GM12878 (cell line): ENCODE results near the gene CHCHD3. TPM values are rescaled to one million over a fixed set of nuclear protein-coding genes. Genes with fewer than 3 reads are reported as not detected.

ENCODE experiments used
- ATAC-seq: fragments of 200-7000 bp; cut with Tn5 transposase; 3 replicates; pipeline ENCODE4 v1.9.1; 2020; ENCODE audit warnings: mild to moderate bottlenecking, moderate library complexity
- BruUV-seq: library from RNA; stranded (reverse); fragments of 400-500 nt; replicated peaks from 2 replicates; lab custom pipeline; 2021; lab: Mats Ljungman, UMichigan
- CTCF ChIA-PET: fragments of 300-600 bp; sonication (Branson Sonifier 250); formaldehyde crosslinking; extraction: SDS; loops from one replicate; lab custom pipeline; 2021; ENCODE audit warnings: inconsistent platforms; lab: Yijun Ruan, JAX
- POLR2A ChIA-PET: fragments of 350-600 bp; formaldehyde crosslinking; extraction: SDS; loops from one replicate; lab custom pipeline; 2021; ENCODE audit warnings: inconsistent platforms; lab: Charles Lee
- RAD21 ChIA-PET: fragments of 300-600 bp; sonication (Branson Sonifier 250); formaldehyde crosslinking; loops from one replicate; lab custom pipeline; 2023; ENCODE audit warnings: antibody characterized with exemption; ENCODE audit not compliant: unreplicated experiment; lab: Charles Lee
- SMC1A ChIA-PET: fragments of 300-600 bp; sonication (Branson Sonifier 250); formaldehyde crosslinking; loops from one replicate; lab custom pipeline; 2023; ENCODE audit not compliant: unreplicated experiment, uncharacterized antibody; lab: Charles Lee
- DNase-seq: peaks from one replicate; pipeline ENCODE4 v3.0.0-alpha.2; 2011; ENCODE audit warnings: low read depth, low spot score
- FAIRE-seq: peaks from 3 replicates; lab custom pipeline; 2011; peaks lifted over from hg19 to GRCh38; lab: Jason Lieb, UNC
- H2AFZ ChIP-seq: 2 replicates; pipeline ENCODE4 v1.6.0; 2011; ENCODE audit warnings: low read depth, low read length, control low read depth; ENCODE audit not compliant: control insufficient read depth
- H3K27ac ChIP-seq: 2 replicates; pipeline ENCODE4 v1.5.1; 2011; ENCODE audit warnings: control low read depth; ENCODE audit not compliant: control insufficient read depth, insufficient read depth
- H3K27me3 ChIP-seq, 2 experiments: replicated peaks in 1 of 2; 2 replicates each; pipeline versions ENCODE4 v1.6.0 to v1.6.1; 2011; ENCODE audit warnings: low read length in 1 of 2; ENCODE audit not compliant: control insufficient read depth in 2 of 2, insufficient read depth in 2 of 2
- H3K36me3 ChIP-seq, 2 experiments: 2 replicates each; pipeline ENCODE4 v1.5.1; 2011; ENCODE audit warnings: low read length in 1 of 2; ENCODE audit not compliant: control insufficient read depth in 2 of 2, insufficient read depth in 2 of 2
- H3K4me1 ChIP-seq: 2 replicates; pipeline ENCODE4 v1.6.1; 2011; ENCODE audit warnings: mild to moderate bottlenecking, low read length, moderate library complexity, mixed read lengths; ENCODE audit not compliant: control insufficient read depth, insufficient read depth
- H3K4me2 ChIP-seq: 2 replicates; pipeline ENCODE4 v1.6.0; 2011; ENCODE audit warnings: control low read depth; ENCODE audit not compliant: control insufficient read depth, insufficient read depth
- H3K4me3 ChIP-seq: fragments of 200-600 bp; sonication (generic); 2 replicates; pipeline ENCODE4 v1.5.1; 2016
- H3K79me2 ChIP-seq: 2 replicates; pipeline ENCODE4 v1.6.0; 2011; ENCODE audit warnings: low read length; ENCODE audit not compliant: control insufficient read depth, insufficient read depth
- H3K9ac ChIP-seq: 2 replicates; pipeline ENCODE4 v1.8.0; 2011; ENCODE audit warnings: low read length, control low read depth, mixed read lengths; ENCODE audit not compliant: control insufficient read depth, insufficient read depth
- H3K9me3 ChIP-seq: replicated peaks from 3 replicates; pipeline ENCODE4 v1.5.1; 2011; ENCODE audit warnings: mild to moderate bottlenecking, low read length; ENCODE audit not compliant: control insufficient read depth, insufficient read depth
- H4K20me1 ChIP-seq: 2 replicates; pipeline ENCODE4 v1.6.0; 2011; ENCODE audit not compliant: control insufficient read depth, insufficient read depth
- BHLHE40 ChIP-seq, 2 experiments: fragments of 450-650 bp in 1 of 2; IDR thresholded peaks; 2 replicates each; pipeline ENCODE4 v1.6.1; 2011 to 2017; ENCODE audit warnings: low read depth in 2 of 2, borderline replicate concordance in 1 of 2, improper control_type of control experiment in 1 of 2, low read length in 1 of 2, mild to moderate bottlenecking in 1 of 2
- BMI1 ChIP-seq: fragments of 450-650 bp; IDR thresholded peaks from 2 replicates; pipeline ENCODE4 v1.6.1; 2016; ENCODE audit warnings: mild to moderate bottlenecking, moderate library complexity, borderline replicate concordance
- HDAC2 ChIP-seq: fragments of 200-600 bp; sonication (generic); IDR thresholded peaks from 2 replicates; pipeline ENCODE4 v1.6.1; 2017
- NR2C1 ChIP-seq: fragments of 450-650 bp; IDR thresholded peaks from 2 replicates; pipeline ENCODE4 v1.6.1; 2017; ENCODE audit warnings: antibody characterized with exemption, mild to moderate bottlenecking, moderate library complexity
- NR2C2 ChIP-seq: IDR thresholded peaks from 2 replicates; pipeline ENCODE4 v1.6.1; 2011; ENCODE audit warnings: borderline replicate concordance, low read depth; ENCODE audit not compliant: control insufficient read depth, insufficient read length
- RFX5 ChIP-seq: IDR thresholded peaks from 2 replicates; pipeline ENCODE4 v1.6.1; 2011; ENCODE audit warnings: low read depth, low read length, improper control_type of control experiment
- SMARCA5 ChIP-seq: fragments of 450-650 bp; IDR thresholded peaks from 2 replicates; pipeline ENCODE4 v1.6.1; 2017; ENCODE audit warnings: mild to moderate bottlenecking
- ZNF24 ChIP-seq: fragments of 450-650 bp; IDR thresholded peaks from 2 replicates; pipeline ENCODE4 v1.6.1; 2017; ENCODE audit warnings: antibody characterized with exemption, mild to moderate bottlenecking
- WGBS: methylation state at CpG from one replicate; pipeline ENCODE4 v1.1.6; 2016; ENCODE audit warnings: low lambda C conversion rate; ENCODE audit not compliant: insufficient replicate concordance, insufficient coverage; ENCODE audit errors: missing lambda C conversion rate; 5-methylcytosine and 5-hydroxymethylcytosine counted together
- in situ Hi-C: fragments of 300-500 bp; cut with MboI; formaldehyde crosslinking; loops from 9 replicates; pipeline ENCODE4 v1.14.3; 2018; ENCODE audit warnings: mixed read lengths
- intact Hi-C: fragments of 100-400 bp; cut with micrococcal nuclease; formaldehyde crosslinking; loops from one replicate; pipeline ENCODE4 v1.14.2; 2022; ENCODE audit not compliant: unreplicated experiment
- polyA plus RNA-seq, 11 experiments: library from polyadenylated mRNA; depleted of rRNA in 4 of 11; unstranded in 6 of 11; stranded (reverse) in 5 of 11; fragments of >200 nt; fragmentation: Nextera tagmentation in 4 of 11; fragmentation: Illumina TruSeq in 1 of 11; extraction: Ambion mirVana in 4 of 11; extraction: Trizol in 1 of 11; gene quantifications; 1 replicate in 1 of 11; 2 replicates in 10 of 11; pipeline versions ENCODE4 v1.2.1 to v1.2.3, GENCODE V29; 2011 to 2016; ENCODE audit warnings: inconsistent platforms in 2 of 11, missing spikeins in 2 of 11, low read depth in 1 of 11
- total RNA-seq, 4 experiments: library from RNA; depleted of rRNA in 3 of 4; stranded (reverse); fragments of >200 nt in 3 of 4; fragmentation: Illumina TruSeq in 1 of 4; extraction: Trizol in 1 of 4; gene quantifications; 2 replicates each; pipeline versions ENCODE4 v1.2.1 to v1.2.3, GENCODE V29; 2013 to 2021
- TF ChIP-seq, protein P1 (sequence below): fragments of 450-650 bp; IDR thresholded peaks from 2 replicates; pipeline ENCODE4 v1.6.1; 2017; ENCODE audit warnings: mild to moderate bottlenecking, moderate library complexity
- TF ChIP-seq, protein P2 (sequence below): fragments of 450-650 bp; IDR thresholded peaks from 2 replicates; pipeline ENCODE4 v1.6.1; 2017; ENCODE audit warnings: borderline replicate concordance
- TF ChIP-seq, protein P3 (sequence below): fragments of 450-650 bp; IDR thresholded peaks from 2 replicates; pipeline ENCODE4 v1.6.1; 2018; ENCODE audit warnings: mild to moderate bottlenecking, low read depth, moderate library complexity; ENCODE audit not compliant: partially characterized antibody

Gene CHCHD3
- total and polyA plus RNA-seq, 10 of the 15 experiments (the other 5 are each of a cell fraction or from before 2014, with no cell fraction given), result 38.3 to 178 (median 96.2) TPM

DNA sequence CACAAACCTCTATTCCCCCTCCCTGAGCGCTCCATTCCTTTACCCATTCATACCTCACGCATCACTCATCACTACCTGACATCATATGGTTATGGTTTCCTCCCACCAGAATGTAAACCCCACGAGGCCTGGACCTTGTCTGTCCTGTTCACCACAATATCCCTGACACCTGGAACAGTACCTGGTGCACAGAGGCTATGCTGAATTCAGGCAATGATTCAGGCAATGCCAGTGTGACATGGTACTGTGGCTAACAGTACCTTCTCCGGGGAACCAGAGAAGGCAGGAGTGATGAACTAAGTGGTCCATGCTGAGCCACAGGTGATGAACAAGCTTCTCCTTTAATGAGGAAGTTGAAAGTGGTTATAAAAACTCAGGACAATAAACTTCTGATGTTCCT is 303.1 kb downstream of the CHCHD3 start:
- POLR2A ChIA-PET, result no interaction called here
- H3K9ac ChIP-seq, result no peak overlapping the region

More for the DNA sequence above, 303.1 kb downstream of the CHCHD3 start:
- TF ChIP-seq HDAC2, result no peak
- TF ChIP-seq BMI1, result no peak
- TF ChIP-seq, protein P1, sequence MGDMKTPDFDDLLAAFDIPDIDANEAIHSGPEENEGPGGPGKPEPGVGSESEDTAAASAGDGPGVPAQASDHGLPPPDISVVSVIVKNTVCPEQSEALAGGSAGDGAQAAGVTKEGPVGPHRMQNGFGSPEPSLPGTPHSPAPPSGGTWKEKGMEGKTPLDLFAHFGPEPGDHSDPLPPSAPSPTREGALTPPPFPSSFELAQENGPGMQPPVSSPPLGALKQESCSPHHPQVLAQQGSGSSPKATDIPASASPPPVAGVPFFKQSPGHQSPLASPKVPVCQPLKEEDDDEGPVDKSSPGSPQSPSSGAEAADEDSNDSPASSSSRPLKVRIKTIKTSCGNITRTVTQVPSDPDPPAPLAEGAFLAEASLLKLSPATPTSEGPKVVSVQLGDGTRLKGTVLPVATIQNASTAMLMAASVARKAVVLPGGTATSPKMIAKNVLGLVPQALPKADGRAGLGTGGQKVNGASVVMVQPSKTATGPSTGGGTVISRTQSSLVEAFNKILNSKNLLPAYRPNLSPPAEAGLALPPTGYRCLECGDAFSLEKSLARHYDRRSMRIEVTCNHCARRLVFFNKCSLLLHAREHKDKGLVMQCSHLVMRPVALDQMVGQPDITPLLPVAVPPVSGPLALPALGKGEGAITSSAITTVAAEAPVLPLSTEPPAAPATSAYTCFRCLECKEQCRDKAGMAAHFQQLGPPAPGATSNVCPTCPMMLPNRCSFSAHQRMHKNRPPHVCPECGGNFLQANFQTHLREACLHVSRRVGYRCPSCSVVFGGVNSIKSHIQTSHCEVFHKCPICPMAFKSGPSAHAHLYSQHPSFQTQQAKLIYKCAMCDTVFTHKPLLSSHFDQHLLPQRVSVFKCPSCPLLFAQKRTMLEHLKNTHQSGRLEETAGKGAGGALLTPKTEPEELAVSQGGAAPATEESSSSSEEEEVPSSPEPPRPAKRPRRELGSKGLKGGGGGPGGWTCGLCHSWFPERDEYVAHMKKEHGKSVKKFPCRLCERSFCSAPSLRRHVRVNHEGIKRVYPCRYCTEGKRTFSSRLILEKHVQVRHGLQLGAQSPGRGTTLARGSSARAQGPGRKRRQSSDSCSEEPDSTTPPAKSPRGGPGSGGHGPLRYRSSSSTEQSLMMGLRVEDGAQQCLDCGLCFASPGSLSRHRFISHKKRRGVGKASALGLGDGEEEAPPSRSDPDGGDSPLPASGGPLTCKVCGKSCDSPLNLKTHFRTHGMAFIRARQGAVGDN, result no peak
- TF ChIP-seq ZNF24, result no peak
- no peak for TF ChIP-seq RFX5
- no peak for TF ChIP-seq NR2C1
- no peak for TF ChIP-seq NR2C2
- TF ChIP-seq, protein P2, sequence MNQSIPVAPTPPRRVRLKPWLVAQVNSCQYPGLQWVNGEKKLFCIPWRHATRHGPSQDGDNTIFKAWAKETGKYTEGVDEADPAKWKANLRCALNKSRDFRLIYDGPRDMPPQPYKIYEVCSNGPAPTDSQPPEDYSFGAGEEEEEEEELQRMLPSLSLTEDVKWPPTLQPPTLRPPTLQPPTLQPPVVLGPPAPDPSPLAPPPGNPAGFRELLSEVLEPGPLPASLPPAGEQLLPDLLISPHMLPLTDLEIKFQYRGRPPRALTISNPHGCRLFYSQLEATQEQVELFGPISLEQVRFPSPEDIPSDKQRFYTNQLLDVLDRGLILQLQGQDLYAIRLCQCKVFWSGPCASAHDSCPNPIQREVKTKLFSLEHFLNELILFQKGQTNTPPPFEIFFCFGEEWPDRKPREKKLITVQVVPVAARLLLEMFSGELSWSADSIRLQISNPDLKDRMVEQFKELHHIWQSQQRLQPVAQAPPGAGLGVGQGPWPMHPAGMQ, result no peak
- TF ChIP-seq BHLHE40 (IDR thresholded peaks at IDR 0.05; ENCODE audit: borderline replicate concordance in 1 of 2, low read depth in 2 of 2, low read length in 1 of 2), result no peak
- no peak for TF ChIP-seq SMARCA5
- TF ChIP-seq, protein P3, sequence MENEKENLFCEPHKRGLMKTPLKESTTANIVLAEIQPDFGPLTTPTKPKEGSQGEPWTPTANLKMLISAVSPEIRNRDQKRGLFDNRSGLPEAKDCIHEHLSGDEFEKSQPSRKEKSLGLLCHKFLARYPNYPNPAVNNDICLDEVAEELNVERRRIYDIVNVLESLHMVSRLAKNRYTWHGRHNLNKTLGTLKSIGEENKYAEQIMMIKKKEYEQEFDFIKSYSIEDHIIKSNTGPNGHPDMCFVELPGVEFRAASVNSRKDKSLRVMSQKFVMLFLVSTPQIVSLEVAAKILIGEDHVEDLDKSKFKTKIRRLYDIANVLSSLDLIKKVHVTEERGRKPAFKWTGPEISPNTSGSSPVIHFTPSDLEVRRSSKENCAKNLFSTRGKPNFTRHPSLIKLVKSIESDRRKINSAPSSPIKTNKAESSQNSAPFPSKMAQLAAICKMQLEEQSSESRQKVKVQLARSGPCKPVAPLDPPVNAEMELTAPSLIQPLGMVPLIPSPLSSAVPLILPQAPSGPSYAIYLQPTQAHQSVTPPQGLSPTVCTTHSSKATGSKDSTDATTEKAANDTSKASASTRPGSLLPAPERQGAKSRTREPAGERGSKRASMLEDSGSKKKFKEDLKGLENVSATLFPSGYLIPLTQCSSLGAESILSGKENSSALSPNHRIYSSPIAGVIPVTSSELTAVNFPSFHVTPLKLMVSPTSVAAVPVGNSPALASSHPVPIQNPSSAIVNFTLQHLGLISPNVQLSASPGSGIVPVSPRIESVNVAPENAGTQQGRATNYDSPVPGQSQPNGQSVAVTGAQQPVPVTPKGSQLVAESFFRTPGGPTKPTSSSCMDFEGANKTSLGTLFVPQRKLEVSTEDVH, result no peak
- TF ChIP-seq, all 136 proteins: peak for 0
- Histone ChIP-seq H4K20me1 (no peaks in the 10 kb centered on the region), H2AFZ (no peak overlapping the region), H3K9me3 (no peaks in the 10 kb centered on the region), H3K4me3 (no peak overlapping the region), H3K36me3 (no peaks in the 10 kb centered on the region; a peak in 2 of 4 replicates), H3K4me2 (no peak overlapping the region), H3K4me1 (no peaks in the 10 kb centered on the region), H3K79me2 (no peaks in the 10 kb centered on the region), H3K27ac (no peak overlapping the region), H3K27me3 (no peaks in the 10 kb centered on the region)
- intact Hi-C loops (no loop called here), in situ Hi-C loops (no loop called here)
- ChIA-PET RAD21 (no interaction called here), CTCF (no interaction called here), SMC1A (no interaction called here)
- DNase-seq (no peak), FAIRE-seq (no peak), ATAC-seq (no peak)
- WGBS, result 0% methylated on average over 4 of the region's 4 CpGs
- no TSS peak for BruUV-seq
